PFSK-1 (cell line): ENCODE data around the gene FCRL6.

Experiments
- POLR2AphosphoS5 ChIP-seq: IDR thresholded peaks from 2 replicates; pipeline ENCODE4 v1.6.1; 2012; ENCODE audit warnings: low read depth, mild to moderate bottlenecking, control low read depth, low read length, moderate library complexity
- SIN3A ChIP-seq: IDR thresholded peaks from 2 replicates; pipeline ENCODE4 v1.6.1; 2012; ENCODE audit warnings: mild to moderate bottlenecking, low read length, moderate library complexity, borderline replicate concordance; ENCODE audit not compliant: insufficient read depth

- TF ChIP-seq POLR2AphosphoS5 (no peak), SIN3A (no peak)
Observed at GRCh38 chr1:159847231-159847630, 45.1 kb downstream of the FCRL6 start.
